Measurements from ENCODE around the gene TCEA2. TPM values are rescaled to one million over a fixed set of nuclear protein-coding genes. Genes with fewer than 3 reads are reported as not detected.

The TCEA2 gene
- total and polyA plus RNA-seq, 9 of the 15 experiments (the other 6 are each of a cell fraction or from before 2014, with no cell fraction given), result 1.4 to 28.7 (median 5.4) TPM

- no peak for FAIRE-seq
- H3K4me3 ChIP-seq, result peak overlapping the region; percentile 44
- peaks cover 14 to 70% of the 10 kb centered on the region in 2 experiments; a peak in 4 of 5 replicates for H3K4me1 ChIP-seq (replicated peaks in 1 of 2; ENCODE audit: control insufficient read depth in 2 of 2, insufficient read depth in 2 of 2, low read length in 2 of 2)
- DNase-seq (ENCODE audit: extremely low read depth in 1 of 4, low spot score in 3 of 4), result no peak
- intact Hi-C loops (cut with micrococcal nuclease) (loop anchor here (1.0 kb wide), 1 partner anchor 37 kb away; no protein-coding TSS in a partner anchor), in situ Hi-C loops (cut with MboI) (no loop called here)
- peak overlapping the region in 1 of 2 experiments; percentile 79; a peak in 2 of 4 replicates for H3K9ac ChIP-seq (ENCODE audit: insufficient read depth in 1 of 2, low read depth in 2 of 2, low read length in 2 of 2)
- H3K27ac ChIP-seq (ENCODE audit: extremely low read depth, low read depth, low read length), result no peak overlapping the region
- WGBS (ENCODE audit: insufficient coverage, low coverage, missing lambda C conversion rate), result 20% methylated on average over 10 of the region's 13 CpGs
- BruUV-seq (replicated peaks), result no TSS peak
- H3K9me1 ChIP-seq (ENCODE audit: control insufficient read depth, insufficient read depth, low read length), result no peaks in the 10 kb centered on the region
- H3K9me3 ChIP-seq (replicated peaks; ENCODE audit: control insufficient read depth, insufficient read depth, low read depth, low read length), result peaks cover 2% of the 10 kb centered on the region; the same call in 1 of the 2 replicates
- H3K27me3 ChIP-seq (ENCODE audit: control insufficient read depth in 2 of 2, insufficient read depth in 2 of 2, low read length in 2 of 2), result peaks cover 6 to 30% of the 10 kb centered on the region in 2 experiments; a peak in 4 of 5 replicates
- no peak for TF ChIP-seq PHF20 (IDR thresholded peaks at IDR 0.05; ENCODE audit: partially characterized antibody)
- TF ChIP-seq ZNF263 (CRISPR knock-in tag; IDR thresholded peaks at IDR 0.05; ENCODE audit: borderline replicate concordance), result peak; percentile 11; the same call in 1 of the 2 replicates
- 0 out of 4 replicates have a peak, but pooled peaks of 1 of the 2 experiments have one; percentile 6 for TF ChIP-seq HDAC1 (IDR thresholded peaks at IDR 0.05)
- no peaks in the 10 kb centered on the region for H3K36me3 ChIP-seq (ENCODE audit: control insufficient read depth, insufficient read depth, low read length)
- no peaks in the 10 kb centered on the region; the same call in 1 of the 2 replicates for H4K20me1 ChIP-seq (replicated peaks; ENCODE audit: control insufficient read depth, insufficient read depth, low read length)
- peak overlapping the region; percentile 75 for H2AFZ ChIP-seq (ENCODE audit: low read depth, low read length)
- POLR2A ChIA-PET, result interaction anchor here (1.0 kb wide), 1 partner anchor 9 kb away, joined by 3 read pairs; no protein-coding TSS in a partner anchor
- H3K79me2 ChIP-seq (ENCODE audit: control insufficient read depth, insufficient read depth, low read length), result peaks cover 10% of the 10 kb centered on the region; the same call in 2 of the 3 replicates
- CTCF ChIA-PET (ENCODE audit: low intra/inter-chr PET ratio), result interaction anchor here (2.4 kb wide), 1 partner anchor 38 kb away, joined by 14 read pairs; no protein-coding TSS in a partner anchor
- ATAC-seq, result no peak
- H3K4me2 ChIP-seq (ENCODE audit: insufficient read depth, low read length), result peak overlapping the region; percentile 71
Observed at GRCh38 chr20:64082820-64083377, 19.9 kb downstream of the TCEA2 start.

DNA sequence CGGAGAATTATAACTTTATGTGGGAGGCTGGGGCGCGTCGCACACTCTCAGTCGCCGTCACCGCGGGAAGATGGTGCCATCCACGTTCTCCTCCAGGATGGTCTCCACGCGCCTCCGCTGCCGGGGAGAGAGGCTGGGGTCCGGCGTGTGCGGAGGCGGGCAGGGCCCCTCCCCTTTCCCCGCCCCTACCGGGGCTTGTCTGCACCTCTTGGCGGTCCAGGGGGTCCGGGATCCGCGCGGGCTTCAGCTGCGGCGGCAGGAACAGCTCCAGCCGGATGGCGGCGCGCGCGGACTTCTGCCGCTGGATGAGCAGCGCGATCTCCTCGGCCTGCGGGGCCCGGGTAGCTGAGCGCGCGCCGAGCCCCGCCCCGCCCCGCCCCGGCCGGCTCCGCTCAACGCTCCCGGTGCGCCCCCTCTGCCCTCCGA, 20.4 kb downstream of the TCEA2 start:
- H4K20me1 ChIP-seq (replicated peaks; ENCODE audit: control insufficient read depth, insufficient read depth, low read length), result no peaks in the 10 kb centered on the region; the same call in 1 of the 2 replicates
- in situ Hi-C loops (cut with MboI) (no loop called here), intact Hi-C loops (cut with micrococcal nuclease) (loop anchor here (1.0 kb wide), 1 partner anchor 37 kb away; no protein-coding TSS in a partner anchor)
- peaks cover 2% of the 10 kb centered on the region; the same call in 1 of the 2 replicates for H3K9me3 ChIP-seq (replicated peaks; ENCODE audit: control insufficient read depth, insufficient read depth, low read depth, low read length)
- no peaks in the 10 kb centered on the region for H3K9me1 ChIP-seq (ENCODE audit: control insufficient read depth, insufficient read depth, low read length)
- POLR2A ChIA-PET, result interaction anchor here (0.5 to 1.4 kb wide), 4 partner anchors 10 to 559 kb away, joined by 3 read pairs; no protein-coding TSS in a partner anchor
- peaks cover 6 to 32% of the 10 kb centered on the region in 2 experiments; a peak in 4 of 5 replicates for H3K27me3 ChIP-seq (ENCODE audit: control insufficient read depth in 2 of 2, insufficient read depth in 2 of 2, low read length in 2 of 2)
- no peaks in the 10 kb centered on the region for H3K36me3 ChIP-seq (ENCODE audit: control insufficient read depth, insufficient read depth, low read length)
- peak overlapping the region; percentile 71 for H3K4me2 ChIP-seq (ENCODE audit: insufficient read depth, low read length)
- peak overlapping the region in 1 of 2 experiments; percentile 90; a peak in 3 of 4 replicates for H3K9ac ChIP-seq (ENCODE audit: insufficient read depth in 1 of 2, low read depth in 2 of 2, low read length in 2 of 2)
- H3K4me3 ChIP-seq, result peak overlapping the region; percentile 44
- FAIRE-seq (no peak), DNase-seq (ENCODE audit: extremely low read depth in 1 of 4, low spot score in 3 of 4) (peak; percentile 84 to 90 (median 89)), ATAC-seq (peak; percentile 85)
- peaks cover 9 to 65% of the 10 kb centered on the region in 2 experiments; a peak in 4 of 5 replicates for H3K4me1 ChIP-seq (replicated peaks in 1 of 2; ENCODE audit: control insufficient read depth in 2 of 2, insufficient read depth in 2 of 2, low read length in 2 of 2)
- peaks cover 8% of the 10 kb centered on the region; the same call in 2 of the 3 replicates for H3K79me2 ChIP-seq (ENCODE audit: control insufficient read depth, insufficient read depth, low read length)
- 5% methylated on average over 16 of the region's 52 CpGs for WGBS (ENCODE audit: insufficient coverage, low coverage, missing lambda C conversion rate)
- BruUV-seq (replicated peaks), result no TSS peak
- H3K27ac ChIP-seq (ENCODE audit: extremely low read depth, low read depth, low read length), result no peak overlapping the region
- CTCF ChIA-PET (ENCODE audit: low intra/inter-chr PET ratio), result interaction anchor here (2.4 kb wide), 1 partner anchor 37 kb away, joined by 14 read pairs; no protein-coding TSS in a partner anchor
- H2AFZ ChIP-seq (ENCODE audit: low read depth, low read length), result peak overlapping the region; percentile 84
- TF ChIP-seq CREM (IDR thresholded peaks at IDR 0.05; ENCODE audit: low read depth), result peak; percentile 46; the same call in 1 of the 2 replicates
- no peak for TF ChIP-seq ZNF347 (CRISPR knock-in tag; IDR thresholded peaks at IDR 0.05; ENCODE audit: low read depth)
- TF ChIP-seq PATZ1 (CRISPR knock-in tag; IDR thresholded peaks at IDR 0.05; ENCODE audit: borderline replicate concordance), result no peak
- no peak for TF ChIP-seq PTRF (tag; IDR thresholded peaks at IDR 0.05)
- no peak for TF ChIP-seq FOXJ3 (CRISPR knock-in tag; IDR thresholded peaks at IDR 0.05)
- no peak for TF ChIP-seq ZFP1 (CRISPR knock-in tag; IDR thresholded peaks at IDR 0.05)
- TF ChIP-seq, protein P1, sequence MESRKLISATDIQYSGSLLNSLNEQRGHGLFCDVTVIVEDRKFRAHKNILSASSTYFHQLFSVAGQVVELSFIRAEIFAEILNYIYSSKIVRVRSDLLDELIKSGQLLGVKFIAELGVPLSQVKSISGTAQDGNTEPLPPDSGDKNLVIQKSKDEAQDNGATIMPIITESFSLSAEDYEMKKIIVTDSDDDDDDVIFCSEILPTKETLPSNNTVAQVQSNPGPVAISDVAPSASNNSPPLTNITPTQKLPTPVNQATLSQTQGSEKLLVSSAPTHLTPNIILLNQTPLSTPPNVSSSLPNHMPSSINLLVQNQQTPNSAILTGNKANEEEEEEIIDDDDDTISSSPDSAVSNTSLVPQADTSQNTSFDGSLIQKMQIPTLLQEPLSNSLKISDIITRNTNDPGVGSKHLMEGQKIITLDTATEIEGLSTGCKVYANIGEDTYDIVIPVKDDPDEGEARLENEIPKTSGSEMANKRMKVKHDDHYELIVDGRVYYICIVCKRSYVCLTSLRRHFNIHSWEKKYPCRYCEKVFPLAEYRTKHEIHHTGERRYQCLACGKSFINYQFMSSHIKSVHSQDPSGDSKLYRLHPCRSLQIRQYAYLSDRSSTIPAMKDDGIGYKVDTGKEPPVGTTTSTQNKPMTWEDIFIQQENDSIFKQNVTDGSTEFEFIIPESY (CRISPR knock-in tag; IDR thresholded peaks at IDR 0.05), result peak; percentile 52; the same call in 1 of the 2 replicates
